ENCODE results near the gene GPS1. TPM values are rescaled to one million over a fixed set of nuclear protein-coding genes. Genes with fewer than 3 reads are reported as not detected.

Gene GPS1
- polyA plus RNA-seq, 1 of the 3 experiments (the other 2 are of a cell fraction), result 264 TPM

DNA sequence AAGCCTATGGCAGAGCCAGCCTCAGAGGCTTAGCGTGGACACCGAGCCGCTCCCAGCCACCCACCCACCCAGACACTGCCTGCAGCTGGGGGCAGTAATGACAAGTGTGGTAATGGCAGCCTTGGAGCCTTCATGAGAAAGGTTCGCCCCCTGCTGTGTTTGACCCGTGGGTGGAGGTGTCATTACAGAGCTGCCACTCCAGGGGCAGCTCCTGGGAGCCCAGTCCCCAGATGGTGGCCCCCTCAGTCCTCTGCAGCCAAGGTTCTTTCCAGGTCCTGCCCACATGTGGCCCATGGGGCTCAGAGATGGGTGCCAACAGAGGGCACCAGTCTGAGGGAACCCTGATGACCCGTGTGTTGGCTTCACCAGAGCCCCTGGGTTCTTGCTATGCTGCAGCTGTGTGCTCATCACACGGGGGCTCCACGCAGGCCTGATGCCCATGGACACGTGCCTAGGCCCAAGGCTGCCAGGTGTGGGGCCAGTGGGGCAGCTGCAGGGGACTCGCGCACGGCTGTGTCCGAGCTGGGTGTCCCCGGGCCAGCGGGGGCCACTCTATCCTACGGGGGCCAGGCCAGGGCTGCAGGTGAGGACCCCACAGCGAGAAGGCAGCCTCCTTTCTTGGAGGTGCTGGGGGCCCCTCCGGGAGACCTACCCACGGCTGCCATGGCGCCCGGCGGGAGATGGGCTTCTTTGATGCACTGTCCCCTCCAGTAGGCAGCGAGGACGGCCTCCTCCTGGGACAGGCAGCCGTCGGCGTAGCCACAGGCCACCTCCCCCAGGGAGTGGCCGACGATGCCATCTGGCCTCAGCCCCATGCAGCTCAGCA, 38.2 kb downstream of the GPS1 start:
- Histone ChIP-seq H3K27me3 (ENCODE audit: insufficient read depth) (no peaks in the 10 kb centered on the region), H3K9me3 (no peaks in the 10 kb centered on the region), H2AFZ (ENCODE audit: low read depth) (no peak overlapping the region), H3K36me3 (replicated peaks in 1 of 2; ENCODE audit: control insufficient read depth in 1 of 2, insufficient read depth in 2 of 2, low read length in 1 of 2) (peaks cover 30 to 94% of the 10 kb centered on the region in 2 experiments), H3K4me2 (no peak overlapping the region), H3K27ac (ENCODE audit: low read depth in 2 of 2, low read length in 1 of 2) (no peak overlapping the region; a peak in 1 of 4 replicates), H3K4me1 (ENCODE audit: control insufficient read depth in 1 of 2, insufficient read depth in 2 of 2, low read depth in 1 of 2, low read length in 1 of 2) (no peaks in the 10 kb centered on the region), H3K9me2 (no peaks in the 10 kb centered on the region), H3F3A (replicated peaks; ENCODE audit: insufficient read depth) (no peaks in the 10 kb centered on the region), H3K4me3 (ENCODE audit: low read depth in 2 of 2, low read length in 1 of 2) (no peak overlapping the region), H3K9ac (no peak overlapping the region), H3K79me2 (ENCODE audit: insufficient read depth) (peaks cover 6% of the 10 kb centered on the region; the same call in 1 of the 2 replicates), H4K20me1 (ENCODE audit: insufficient read depth) (0 out of 2 replicates have a peak, but pooled peaks cover under 1% of the 10 kb centered on the region)
- DNase-seq, result no peak
- ChIA-PET CTCF (interaction anchor here (1.4 to 4.3 kb wide), 4 partner anchors 9 to 70 kb away, joined by 4 to 22 read pairs (median 4); partner anchors contain the start of gene FASN), POLR2A (interaction anchor here (1.0 to 1.8 kb wide), 2 partner anchors 9 to 14 kb away, joined by 4 to 5 read pairs; no protein-coding TSS in a partner anchor)
- TF ChIP-seq SIN3A (IDR thresholded peaks at IDR 0.05; ENCODE audit: borderline replicate concordance, low read depth, low read length), result no peak
- TF ChIP-seq, protein P1, sequence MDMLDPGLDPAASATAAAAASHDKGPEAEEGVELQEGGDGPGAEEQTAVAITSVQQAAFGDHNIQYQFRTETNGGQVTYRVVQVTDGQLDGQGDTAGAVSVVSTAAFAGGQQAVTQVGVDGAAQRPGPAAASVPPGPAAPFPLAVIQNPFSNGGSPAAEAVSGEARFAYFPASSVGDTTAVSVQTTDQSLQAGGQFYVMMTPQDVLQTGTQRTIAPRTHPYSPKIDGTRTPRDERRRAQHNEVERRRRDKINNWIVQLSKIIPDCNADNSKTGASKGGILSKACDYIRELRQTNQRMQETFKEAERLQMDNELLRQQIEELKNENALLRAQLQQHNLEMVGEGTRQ (IDR thresholded peaks at IDR 0.05; ENCODE audit: borderline replicate concordance, low read depth, low read length), result no peak
- TF ChIP-seq GABPA (IDR thresholded peaks at IDR 0.05; ENCODE audit: low read depth), result no peak
- TF ChIP-seq, protein P2, sequence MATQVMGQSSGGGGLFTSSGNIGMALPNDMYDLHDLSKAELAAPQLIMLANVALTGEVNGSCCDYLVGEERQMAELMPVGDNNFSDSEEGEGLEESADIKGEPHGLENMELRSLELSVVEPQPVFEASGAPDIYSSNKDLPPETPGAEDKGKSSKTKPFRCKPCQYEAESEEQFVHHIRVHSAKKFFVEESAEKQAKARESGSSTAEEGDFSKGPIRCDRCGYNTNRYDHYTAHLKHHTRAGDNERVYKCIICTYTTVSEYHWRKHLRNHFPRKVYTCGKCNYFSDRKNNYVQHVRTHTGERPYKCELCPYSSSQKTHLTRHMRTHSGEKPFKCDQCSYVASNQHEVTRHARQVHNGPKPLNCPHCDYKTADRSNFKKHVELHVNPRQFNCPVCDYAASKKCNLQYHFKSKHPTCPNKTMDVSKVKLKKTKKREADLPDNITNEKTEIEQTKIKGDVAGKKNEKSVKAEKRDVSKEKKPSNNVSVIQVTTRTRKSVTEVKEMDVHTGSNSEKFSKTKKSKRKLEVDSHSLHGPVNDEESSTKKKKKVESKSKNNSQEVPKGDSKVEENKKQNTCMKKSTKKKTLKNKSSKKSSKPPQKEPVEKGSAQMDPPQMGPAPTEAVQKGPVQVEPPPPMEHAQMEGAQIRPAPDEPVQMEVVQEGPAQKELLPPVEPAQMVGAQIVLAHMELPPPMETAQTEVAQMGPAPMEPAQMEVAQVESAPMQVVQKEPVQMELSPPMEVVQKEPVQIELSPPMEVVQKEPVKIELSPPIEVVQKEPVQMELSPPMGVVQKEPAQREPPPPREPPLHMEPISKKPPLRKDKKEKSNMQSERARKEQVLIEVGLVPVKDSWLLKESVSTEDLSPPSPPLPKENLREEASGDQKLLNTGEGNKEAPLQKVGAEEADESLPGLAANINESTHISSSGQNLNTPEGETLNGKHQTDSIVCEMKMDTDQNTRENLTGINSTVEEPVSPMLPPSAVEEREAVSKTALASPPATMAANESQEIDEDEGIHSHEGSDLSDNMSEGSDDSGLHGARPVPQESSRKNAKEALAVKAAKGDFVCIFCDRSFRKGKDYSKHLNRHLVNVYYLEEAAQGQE (IDR thresholded peaks at IDR 0.05; ENCODE audit: low read depth, low read length), result no peak
- no peak for TF ChIP-seq FOXJ3 (CRISPR knock-in tag; IDR thresholded peaks at IDR 0.05)
- TF ChIP-seq GATA2 (CRISPR knock-in tag; IDR thresholded peaks at IDR 0.05), result no peak
- TF ChIP-seq EP300 (IDR thresholded peaks at IDR 0.05; ENCODE audit: borderline replicate concordance in 1 of 2, low read depth in 1 of 2, low read length in 1 of 2), result no peak
- TF ChIP-seq RFX5 (IDR thresholded peaks at IDR 0.05; ENCODE audit: low read length), result no peak
- no peak for TF ChIP-seq JUND (IDR thresholded peaks at IDR 0.05)
- TF ChIP-seq, protein P3, sequence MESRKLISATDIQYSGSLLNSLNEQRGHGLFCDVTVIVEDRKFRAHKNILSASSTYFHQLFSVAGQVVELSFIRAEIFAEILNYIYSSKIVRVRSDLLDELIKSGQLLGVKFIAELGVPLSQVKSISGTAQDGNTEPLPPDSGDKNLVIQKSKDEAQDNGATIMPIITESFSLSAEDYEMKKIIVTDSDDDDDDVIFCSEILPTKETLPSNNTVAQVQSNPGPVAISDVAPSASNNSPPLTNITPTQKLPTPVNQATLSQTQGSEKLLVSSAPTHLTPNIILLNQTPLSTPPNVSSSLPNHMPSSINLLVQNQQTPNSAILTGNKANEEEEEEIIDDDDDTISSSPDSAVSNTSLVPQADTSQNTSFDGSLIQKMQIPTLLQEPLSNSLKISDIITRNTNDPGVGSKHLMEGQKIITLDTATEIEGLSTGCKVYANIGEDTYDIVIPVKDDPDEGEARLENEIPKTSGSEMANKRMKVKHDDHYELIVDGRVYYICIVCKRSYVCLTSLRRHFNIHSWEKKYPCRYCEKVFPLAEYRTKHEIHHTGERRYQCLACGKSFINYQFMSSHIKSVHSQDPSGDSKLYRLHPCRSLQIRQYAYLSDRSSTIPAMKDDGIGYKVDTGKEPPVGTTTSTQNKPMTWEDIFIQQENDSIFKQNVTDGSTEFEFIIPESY (IDR thresholded peaks at IDR 0.05; ENCODE audit: borderline replicate concordance, low read depth), result no peak
- TF ChIP-seq NRF1 (IDR thresholded peaks at IDR 0.05; ENCODE audit: low read depth, low read length), result no peak
- no peak for TF ChIP-seq ELF1 (IDR thresholded peaks at IDR 0.05)
- no peak for TF ChIP-seq FOSL2 (IDR thresholded peaks at IDR 0.05; ENCODE audit: borderline replicate concordance, low read depth)
- TF ChIP-seq FOXM1 (IDR thresholded peaks at IDR 0.05; ENCODE audit: low read depth), result no peak
- no peak for TF ChIP-seq RCOR1 (IDR thresholded peaks at IDR 0.05; ENCODE audit: low read length)
- TF ChIP-seq TCF12 (IDR thresholded peaks at IDR 0.05), result no peak
- TF ChIP-seq, protein P4, sequence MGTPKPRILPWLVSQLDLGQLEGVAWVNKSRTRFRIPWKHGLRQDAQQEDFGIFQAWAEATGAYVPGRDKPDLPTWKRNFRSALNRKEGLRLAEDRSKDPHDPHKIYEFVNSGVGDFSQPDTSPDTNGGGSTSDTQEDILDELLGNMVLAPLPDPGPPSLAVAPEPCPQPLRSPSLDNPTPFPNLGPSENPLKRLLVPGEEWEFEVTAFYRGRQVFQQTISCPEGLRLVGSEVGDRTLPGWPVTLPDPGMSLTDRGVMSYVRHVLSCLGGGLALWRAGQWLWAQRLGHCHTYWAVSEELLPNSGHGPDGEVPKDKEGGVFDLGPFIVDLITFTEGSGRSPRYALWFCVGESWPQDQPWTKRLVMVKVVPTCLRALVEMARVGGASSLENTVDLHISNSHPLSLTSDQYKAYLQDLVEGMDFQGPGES (IDR thresholded peaks at IDR 0.05; ENCODE audit: low read depth, low read length), result no peak
- no peak for TF ChIP-seq TAF1 (IDR thresholded peaks at IDR 0.05; ENCODE audit: borderline replicate concordance, low read depth, low read length)
- no peak for TF ChIP-seq RAD21 (IDR thresholded peaks at IDR 0.05; ENCODE audit: low read length)
- TF ChIP-seq NFIC (IDR thresholded peaks at IDR 0.05; ENCODE audit: borderline replicate concordance), result no peak
- 94% methylated on average over 17 of the region's 29 CpGs for WGBS (ENCODE audit: low lambda C conversion rate)

Data from SK-N-SH (cell line).